HUES6 (cell line): Measurements from ENCODE around the gene PDE7B.

ENCODE experiments used
- H3K27ac ChIP-seq: 2 replicates; pipeline ENCODE4 v1.7.0; 2013; ENCODE audit warnings: low read depth, mild to moderate bottlenecking, low read length, inconsistent platforms
- H3K27me3 ChIP-seq: 2 replicates; pipeline ENCODE4 v1.6.1; 2013; ENCODE audit warnings: low read length; ENCODE audit not compliant: control insufficient read depth, insufficient read depth
- H3K36me3 ChIP-seq: 2 replicates; pipeline ENCODE4 v1.6.1; 2013; ENCODE audit warnings: low read length; ENCODE audit not compliant: control insufficient read depth, insufficient read depth
- H3K4me1 ChIP-seq: 2 replicates; pipeline ENCODE4 v1.6.1; 2013; ENCODE audit warnings: low read length; ENCODE audit not compliant: control insufficient read depth, insufficient read depth
- H3K4me3 ChIP-seq: 2 replicates; pipeline ENCODE4 v1.5.1; 2013; ENCODE audit warnings: low read depth, low read length
- H3K9ac ChIP-seq: one replicate; pipeline ENCODE4 v1.6.1; 2013; ENCODE audit warnings: mild to moderate bottlenecking, low read length
- H3K9me3 ChIP-seq: 2 replicates; pipeline ENCODE4 v1.6.1; 2013; ENCODE audit warnings: low read depth, low read length; ENCODE audit not compliant: control insufficient read depth, insufficient read depth

The PDE7B gene

GRCh38 chr6:135869857-135870256 is 18.4 kb downstream of the PDE7B start:
- Histone ChIP-seq H3K27ac (no peak overlapping the region), H3K9me3 (no peaks in the 10 kb centered on the region), H3K4me1 (no peaks in the 10 kb centered on the region), H3K9ac (no peak overlapping the region), H3K4me3 (no peak overlapping the region), H3K36me3 (no peaks in the 10 kb centered on the region), H3K27me3 (no peaks in the 10 kb centered on the region)

- no peak overlapping the region for H3K27ac ChIP-seq
- H3K36me3 ChIP-seq, result no peaks in the 10 kb centered on the region
- H3K4me3 ChIP-seq, result no peak overlapping the region
- no peaks in the 10 kb centered on the region for H3K4me1 ChIP-seq
- H3K9ac ChIP-seq, result no peak overlapping the region
- no peaks in the 10 kb centered on the region for H3K9me3 ChIP-seq
- no peaks in the 10 kb centered on the region for H3K27me3 ChIP-seq
Measured at GRCh38 chr6:135870722-135871121, 19.2 kb downstream of the PDE7B start.

- Histone ChIP-seq H3K4me1 (no peaks in the 10 kb centered on the region), H3K27me3 (no peaks in the 10 kb centered on the region), H3K4me3 (no peak overlapping the region), H3K9me3 (no peaks in the 10 kb centered on the region), H3K36me3 (no peaks in the 10 kb centered on the region), H3K9ac (no peak overlapping the region), H3K27ac (no peak overlapping the region)
Measured at GRCh38 chr6:135871296-135871695, 19.8 kb downstream of the PDE7B start.

GRCh38 chr6:135871878-135872277 is 20.4 kb downstream of the PDE7B start:
- H3K27me3 ChIP-seq, result no peaks in the 10 kb centered on the region
- H3K4me1 ChIP-seq, result no peaks in the 10 kb centered on the region
- no peak overlapping the region for H3K4me3 ChIP-seq
- no peak overlapping the region for H3K9ac ChIP-seq
- no peak overlapping the region for H3K27ac ChIP-seq
- no peaks in the 10 kb centered on the region for H3K36me3 ChIP-seq
- H3K9me3 ChIP-seq, result no peaks in the 10 kb centered on the region

- Histone ChIP-seq H3K9me3 (no peaks in the 10 kb centered on the region), H3K4me3 (no peak overlapping the region), H3K27ac (no peak overlapping the region), H3K36me3 (no peaks in the 10 kb centered on the region), H3K9ac (no peak overlapping the region), H3K4me1 (no peaks in the 10 kb centered on the region), H3K27me3 (no peaks in the 10 kb centered on the region)
Measured at GRCh38 chr6:135875446-135875845, 23.9 kb downstream of the PDE7B start.

GRCh38 chr6:135876058-135876457 is 24.6 kb downstream of the PDE7B start:
- Histone ChIP-seq H3K9me3 (no peaks in the 10 kb centered on the region), H3K27ac (no peak overlapping the region), H3K27me3 (no peaks in the 10 kb centered on the region), H3K36me3 (no peaks in the 10 kb centered on the region), H3K4me3 (no peak overlapping the region), H3K4me1 (no peaks in the 10 kb centered on the region), H3K9ac (no peak overlapping the region)

GRCh38 chr6:135877666-135878065 is 26.2 kb downstream of the PDE7B start:
- H3K4me3 ChIP-seq, result no peak overlapping the region
- H3K9ac ChIP-seq, result no peak overlapping the region
- no peaks in the 10 kb centered on the region for H3K9me3 ChIP-seq
- H3K4me1 ChIP-seq, result no peaks in the 10 kb centered on the region
- H3K27me3 ChIP-seq, result no peaks in the 10 kb centered on the region
- H3K27ac ChIP-seq, result no peak overlapping the region
- no peaks in the 10 kb centered on the region for H3K36me3 ChIP-seq

- H3K4me1 ChIP-seq, result no peaks in the 10 kb centered on the region
- H3K9ac ChIP-seq, result no peak overlapping the region
- no peaks in the 10 kb centered on the region for H3K36me3 ChIP-seq
- no peak overlapping the region for H3K27ac ChIP-seq
- no peak overlapping the region for H3K4me3 ChIP-seq
- H3K9me3 ChIP-seq, result no peaks in the 10 kb centered on the region
- H3K27me3 ChIP-seq, result no peaks in the 10 kb centered on the region
Measured at GRCh38 chr6:135880066-135880972, 28.8 kb downstream of the PDE7B start.

- no peaks in the 10 kb centered on the region for H3K9me3 ChIP-seq
- no peaks in the 10 kb centered on the region for H3K4me1 ChIP-seq
- H3K4me3 ChIP-seq, result no peak overlapping the region
- no peaks in the 10 kb centered on the region for H3K27me3 ChIP-seq
- no peak overlapping the region for H3K27ac ChIP-seq
- H3K36me3 ChIP-seq, result no peaks in the 10 kb centered on the region
- H3K9ac ChIP-seq, result no peak overlapping the region
Measured at GRCh38 chr6:135883045-135883444, 31.5 kb downstream of the PDE7B start.

GRCh38 chr6:135883536-135883935 is 32.0 kb downstream of the PDE7B start:
- H3K4me1 ChIP-seq, result no peaks in the 10 kb centered on the region
- H3K27ac ChIP-seq, result no peak overlapping the region
- H3K9me3 ChIP-seq, result no peaks in the 10 kb centered on the region

GRCh38 chr6:135884136-135884535 is 32.6 kb downstream of the PDE7B start:
- Histone ChIP-seq H3K36me3 (no peaks in the 10 kb centered on the region), H3K4me3 (no peak overlapping the region), H3K4me1 (no peaks in the 10 kb centered on the region), H3K27ac (no peak overlapping the region), H3K9me3 (no peaks in the 10 kb centered on the region), H3K27me3 (no peaks in the 10 kb centered on the region), H3K9ac (no peak overlapping the region)

More at GRCh38 chr6:135883536-135883935, 32.0 kb downstream of the PDE7B start:
- H3K4me3 ChIP-seq, result no peak overlapping the region
- no peaks in the 10 kb centered on the region for H3K36me3 ChIP-seq
- no peaks in the 10 kb centered on the region for H3K27me3 ChIP-seq
- no peak overlapping the region for H3K9ac ChIP-seq
